HepG2 (cell line): ENCODE results near the gene PLEKHB1. TPM values are rescaled to one million over a fixed set of nuclear protein-coding genes. Genes with fewer than 3 reads are reported as not detected.

Source experiments
- CAMTA2 ChIP-seq: sonication (generic); formaldehyde crosslinking; IDR thresholded peaks from 2 replicates; pipeline ENCODE4 v1.4.0; 2020; ENCODE audit warnings: mild to moderate bottlenecking, missing genetic modification reagents, borderline replicate concordance
- CCDC6 ChIP-seq: sonication (generic); formaldehyde crosslinking; IDR thresholded peaks from 2 replicates; pipeline ENCODE4 v1.8.1; 2022; ENCODE audit warnings: mild to moderate bottlenecking, missing genetic modification reagents, moderate library complexity
- MAX ChIP-seq: IDR thresholded peaks from 2 replicates; pipeline ENCODE4 v1.6.1; 2012; ENCODE audit warnings: inconsistent platforms
- MAZ ChIP-seq, 2 experiments: sonication (generic) in 1 of 2; formaldehyde crosslinking in 1 of 2; IDR thresholded peaks; 2 replicates each; pipeline versions ENCODE4 v1.5.0 to v1.6.1; 2012 to 2020; ENCODE audit warnings: low read depth in 2 of 2, mild to moderate bottlenecking in 2 of 2, borderline replicate concordance in 1 of 2, improper control_type of control experiment in 1 of 2, low read length in 1 of 2, missing genetic modification reagents in 1 of 2, moderate library complexity in 1 of 2
- NONO ChIP-seq, 2 experiments: fragments of 450-650 bp in 1 of 2; sonication (generic) in 1 of 2; formaldehyde crosslinking in 1 of 2; IDR thresholded peaks in 1 of 2; conservative IDR thresholded peaks in 1 of 2; 2 replicates each; pipeline versions ENCODE4 v1.6.1 to v1.8.0; 2017 to 2022; ENCODE audit warnings: mild to moderate bottlenecking in 1 of 2, missing genetic modification reagents in 1 of 2, moderate library complexity in 1 of 2
- PAF1 ChIP-seq: IDR thresholded peaks from 2 replicates; pipeline ENCODE4 v1.6.1; 2016; ENCODE audit warnings: missing genetic modification reagents, missing compliant biosample characterization
- RAD21 ChIP-seq: fragments of 450-650 bp; formaldehyde crosslinking; IDR thresholded peaks from 2 replicates; pipeline ENCODE4 v1.5.0; 2020; ENCODE audit warnings: mild to moderate bottlenecking
- RBFOX2 ChIP-seq: fragments of 200-400 bp; formaldehyde crosslinking; IDR thresholded peaks from 2 replicates; pipeline ENCODE4 v1.6.1; 2017; ENCODE audit warnings: low read depth, mild to moderate bottlenecking, low read length
- SMC3 ChIP-seq: IDR thresholded peaks from 2 replicates; pipeline ENCODE4 v1.6.1; 2011; ENCODE audit warnings: low read length, improper control_type of control experiment
- STAG1 ChIP-seq: sonication (generic); formaldehyde crosslinking; IDR thresholded peaks from 2 replicates; pipeline ENCODE4 v1.4.0; 2020; ENCODE audit warnings: missing genetic modification reagents
- ZBTB46 ChIP-seq: sonication (generic); formaldehyde crosslinking; IDR thresholded peaks from 2 replicates; pipeline ENCODE4 v1.4.0; 2020; ENCODE audit warnings: mild to moderate bottlenecking, missing genetic modification reagents, borderline replicate concordance
- ZFP82 ChIP-seq: sonication (generic); formaldehyde crosslinking; IDR thresholded peaks from 2 replicates; pipeline ENCODE4 v1.5.1; 2020; ENCODE audit warnings: mild to moderate bottlenecking, missing genetic modification reagents, borderline replicate concordance
- ZFP90 ChIP-seq: sonication (generic); formaldehyde crosslinking; IDR thresholded peaks from 2 replicates; pipeline ENCODE4 v1.8.0; 2022; ENCODE audit warnings: missing genetic modification reagents, mild to moderate bottlenecking, inconsistent platforms, borderline replicate concordance
- ZNF609 ChIP-seq: sonication (generic); formaldehyde crosslinking; IDR thresholded peaks from 2 replicates; pipeline ENCODE4 v1.4.0; 2020; ENCODE audit warnings: mild to moderate bottlenecking, missing genetic modification reagents, borderline replicate concordance
- ZSCAN31 ChIP-seq: sonication (generic); formaldehyde crosslinking; IDR thresholded peaks from 2 replicates; pipeline ENCODE4 v1.5.0; 2020; ENCODE audit warnings: low read depth, mild to moderate bottlenecking, missing genetic modification reagents
- polyA plus RNA-seq, 8 experiments: library from polyadenylated mRNA; depleted of rRNA in 3 of 8; stranded (reverse) in 7 of 8; unstranded in 1 of 8; fragments of >200 nt; fragmentation: Illumina TruSeq in 4 of 8; extraction: Trizol in 4 of 8; gene quantifications; 2 replicates each; pipeline versions ENCODE4 v1.2.1 to v1.2.3, GENCODE V29; 2011 to 2016; ENCODE audit warnings: low read depth in 4 of 8, missing spikeins in 1 of 8, mixed read lengths in 1 of 8; ENCODE audit not compliant: insufficient read depth in 1 of 8
- total RNA-seq, 5 experiments: library from RNA; depleted of rRNA; stranded (reverse); fragments of >200 nt; fragmentation: Illumina TruSeq; extraction: Trizol; gene quantifications; 2 replicates each; pipeline ENCODE4 v1.2.3, GENCODE V29; 2016; ENCODE audit warnings: low read depth in 1 of 5
- TF ChIP-seq, protein P1 (sequence below): sonication (generic); formaldehyde crosslinking; IDR thresholded peaks from 2 replicates; pipeline ENCODE4 v1.4.0; 2020; ENCODE audit warnings: missing genetic modification reagents, borderline replicate concordance

PLEKHB1 gene
- total and polyA plus RNA-seq, 2 of the 13 experiments (the other 11 are each of a cell fraction or from before 2014, with no cell fraction given), result 68.0 to 99.3 TPM

- TF ChIP-seq, protein P1, sequence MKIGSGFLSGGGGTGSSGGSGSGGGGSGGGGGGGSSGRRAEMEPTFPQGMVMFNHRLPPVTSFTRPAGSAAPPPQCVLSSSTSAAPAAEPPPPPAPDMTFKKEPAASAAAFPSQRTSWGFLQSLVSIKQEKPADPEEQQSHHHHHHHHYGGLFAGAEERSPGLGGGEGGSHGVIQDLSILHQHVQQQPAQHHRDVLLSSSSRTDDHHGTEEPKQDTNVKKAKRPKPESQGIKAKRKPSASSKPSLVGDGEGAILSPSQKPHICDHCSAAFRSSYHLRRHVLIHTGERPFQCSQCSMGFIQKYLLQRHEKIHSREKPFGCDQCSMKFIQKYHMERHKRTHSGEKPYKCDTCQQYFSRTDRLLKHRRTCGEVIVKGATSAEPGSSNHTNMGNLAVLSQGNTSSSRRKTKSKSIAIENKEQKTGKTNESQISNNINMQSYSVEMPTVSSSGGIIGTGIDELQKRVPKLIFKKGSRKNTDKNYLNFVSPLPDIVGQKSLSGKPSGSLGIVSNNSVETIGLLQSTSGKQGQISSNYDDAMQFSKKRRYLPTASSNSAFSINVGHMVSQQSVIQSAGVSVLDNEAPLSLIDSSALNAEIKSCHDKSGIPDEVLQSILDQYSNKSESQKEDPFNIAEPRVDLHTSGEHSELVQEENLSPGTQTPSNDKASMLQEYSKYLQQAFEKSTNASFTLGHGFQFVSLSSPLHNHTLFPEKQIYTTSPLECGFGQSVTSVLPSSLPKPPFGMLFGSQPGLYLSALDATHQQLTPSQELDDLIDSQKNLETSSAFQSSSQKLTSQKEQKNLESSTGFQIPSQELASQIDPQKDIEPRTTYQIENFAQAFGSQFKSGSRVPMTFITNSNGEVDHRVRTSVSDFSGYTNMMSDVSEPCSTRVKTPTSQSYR (CRISPR knock-in tag), result no peak
- TF ChIP-seq ZNF609 (CRISPR knock-in tag), result no peak
- TF ChIP-seq ZBTB46, result no peak
- TF ChIP-seq MAZ (IDR thresholded peaks at IDR 0.05; ENCODE audit: borderline replicate concordance, low read depth, low read length), result no peak
- 0 out of 2 replicates have a peak, but pooled peaks have one; percentile 36 for TF ChIP-seq MAZ (CRISPR knock-in tag; IDR thresholded peaks at IDR 0.05; ENCODE audit: low read depth)
- TF ChIP-seq NONO (IDR thresholded peaks at IDR 0.05), result no peak
- peak; percentile 49; the same call in 1 of the 2 replicates for TF ChIP-seq NONO (CRISPR knock-in tag; conservative IDR thresholded peaks at IDR 0.05)
- TF ChIP-seq RBFOX2, result peak; percentile 66
- peak; percentile 72 for TF ChIP-seq CCDC6
- TF ChIP-seq PAF1 (CRISPR knock-in tag), result no peak
- no peak for TF ChIP-seq ZSCAN31 (CRISPR knock-in tag)
- TF ChIP-seq SMC3, result peak; percentile 73
- no peak for TF ChIP-seq ZFP82 (CRISPR knock-in tag)
- TF ChIP-seq CAMTA2 (CRISPR knock-in tag), result peak; percentile 34; the same call in 1 of the 2 replicates
- TF ChIP-seq ZFP90 (CRISPR knock-in tag), result no peak
- TF ChIP-seq STAG1 (CRISPR knock-in tag), result peak; percentile 98
- TF ChIP-seq RAD21 (CRISPR knock-in tag), result peak; percentile 98
- TF ChIP-seq MAX, result 0 out of 2 replicates have a peak, but pooled peaks have one; percentile 6
Measured at GRCh38 chr11:73661035-73661628, 14.8 kb downstream of the PLEKHB1 start (continued).
